GM23338 (cell line): ENCODE results near the gene BRAF. TPM values are rescaled to one million over a fixed set of nuclear protein-coding genes. Genes with fewer than 3 reads are reported as not detected.

Source experiments
- ATAC-seq: fragments of 200-7000 bp; cut with Tn5 transposase; 3 replicates; pipeline ENCODE4 v1.9.1; 2020
- DNase-seq: peaks from one replicate; pipeline ENCODE4 v3.0.0-alpha.2; 2015; ENCODE audit warnings: low spot score
- H2AFZ ChIP-seq: fragments of 200-600 bp; sonication (generic); 2 replicates; pipeline ENCODE4 v1.8.0; 2016; ENCODE audit warnings: antibody characterized with exemption, mild to moderate bottlenecking, moderate library complexity
- H3F3A ChIP-seq: fragments of 200-600 bp; sonication (generic); replicated peaks from 2 replicates; pipeline ENCODE4 v1.8.0; 2017; ENCODE audit warnings: antibody characterized with exemption, mixed run types, low read depth
- H3K27ac ChIP-seq: fragments of 200-600 bp; sonication (generic); 2 replicates; pipeline ENCODE4 v1.6.1; 2016; ENCODE audit warnings: low read depth
- H3K27me3 ChIP-seq: fragments of 200-600 bp; sonication (generic); 2 replicates; pipeline ENCODE4 v1.8.0; 2016; ENCODE audit warnings: mild to moderate bottlenecking, mixed run types, moderate library complexity; ENCODE audit not compliant: insufficient read depth
- H3K36me3 ChIP-seq: fragments of 200-600 bp; sonication (generic); 2 replicates; pipeline ENCODE4 v1.8.0; 2016; ENCODE audit warnings: mild to moderate bottlenecking; ENCODE audit not compliant: insufficient read depth
- H3K4me1 ChIP-seq: fragments of 200-600 bp; sonication (generic); 2 replicates; pipeline ENCODE4 v1.8.0; 2016; ENCODE audit warnings: mild to moderate bottlenecking, moderate library complexity; ENCODE audit not compliant: insufficient read depth
- H3K4me2 ChIP-seq: fragments of 200-600 bp; sonication (generic); 2 replicates; pipeline ENCODE4 v1.7.1; 2017; ENCODE audit warnings: mixed run types
- H3K4me3 ChIP-seq: fragments of 200-600 bp; sonication (generic); 2 replicates; pipeline ENCODE4 v1.6.1; 2016; ENCODE audit warnings: mixed run types
- H3K79me2 ChIP-seq: fragments of 200-600 bp; sonication (generic); replicated peaks from 2 replicates; pipeline ENCODE4 v1.8.0; 2017; ENCODE audit warnings: mild to moderate bottlenecking; ENCODE audit not compliant: insufficient read depth
- H3K9me2 ChIP-seq: fragments of 200-600 bp; sonication (generic); 2 replicates; pipeline ENCODE4 v1.8.0; 2017; ENCODE audit not compliant: insufficient read depth
- H4K20me1 ChIP-seq: fragments of 200-600 bp; sonication (generic); replicated peaks from 2 replicates; pipeline ENCODE4 v1.8.0; 2017; ENCODE audit warnings: mild to moderate bottlenecking; ENCODE audit not compliant: insufficient read depth
- H3K27ac Mint-ChIP-seq: 2 replicates; pipeline ENCODE4 v1.8.0; 2020; ENCODE audit warnings: inconsistent platforms, mild to moderate bottlenecking, moderate library complexity, mixed read lengths
- H3K27me3 Mint-ChIP-seq: 3 replicates; pipeline ENCODE4 v1.8.0; 2022; ENCODE audit warnings: low read depth, mild to moderate bottlenecking, moderate library complexity, mixed read lengths, inconsistent platforms; ENCODE audit not compliant: insufficient read depth, poor library complexity
- H3K36me3 Mint-ChIP-seq: 3 replicates; pipeline ENCODE4 v1.8.0; 2021; ENCODE audit warnings: low read depth, mild to moderate bottlenecking, inconsistent platforms, moderate library complexity, mixed read lengths
- H3K4me1 Mint-ChIP-seq: 3 replicates; pipeline ENCODE4 v1.8.0; 2020; ENCODE audit warnings: mild to moderate bottlenecking, inconsistent platforms, mixed read lengths
- H3K4me3 Mint-ChIP-seq: 3 replicates; pipeline ENCODE4 v1.8.0; 2021; ENCODE audit warnings: moderate library complexity, mild to moderate bottlenecking, inconsistent platforms, mixed read lengths
- H3K9me3 Mint-ChIP-seq: 3 replicates; pipeline ENCODE4 v1.8.0; 2020; ENCODE audit warnings: moderate library complexity, mild to moderate bottlenecking, inconsistent platforms, mixed read lengths
- CTCF ChIP-seq, 2 experiments: fragments of 200-600 bp in 1 of 2; sonication (generic) in 1 of 2; conservative IDR thresholded peaks; 2 replicates each; pipeline versions ENCODE4 v1.5.1 to v1.6.1; 2016 to 2017; ENCODE audit warnings: antibody characterized with exemption in 2 of 2, low read depth in 2 of 2, mild to moderate bottlenecking in 2 of 2, moderate library complexity in 1 of 2
- EZH2 ChIP-seq: fragments of 200-600 bp; sonication (generic); IDR thresholded peaks from one replicate; pipeline ENCODE4 v1.8.0; 2017; ENCODE audit warnings: antibody characterized with exemption, mild to moderate bottlenecking, low read depth; ENCODE audit not compliant: unreplicated experiment
- POLR2AphosphoS5 ChIP-seq: IDR thresholded peaks from 2 replicates; pipeline ENCODE4 v1.6.1; 2016; ENCODE audit warnings: antibody characterized with exemption, low read depth
- STAT1 ChIP-seq: IDR thresholded peaks from one replicate; pipeline ENCODE4 v1.6.1; 2016; ENCODE audit warnings: antibody characterized with exemption; ENCODE audit not compliant: unreplicated experiment
- ZNF114 ChIP-seq: fragments of 250-450 bp; sonication (Bioruptor Pico); IDR thresholded peaks from 2 replicates; pipeline ENCODE4 v1.5.0; 2020; ENCODE audit warnings: mild to moderate bottlenecking, moderate library complexity
- polyA plus RNA-seq: library from polyadenylated mRNA; unstranded; fragments of >200 nt; fragmentation: Nextera tagmentation; extraction: Ambion mirVana; gene quantifications from 2 replicates; pipeline ENCODE4 v1.2.1, GENCODE V29; 2016
- total RNA-seq: library from RNA; depleted of rRNA; stranded (reverse); fragments of >200 nt; shearing (Covaris generic); gene quantifications from 2 replicates; pipeline ENCODE4 v1.2.3, GENCODE V29; 2014
- TF ChIP-seq, protein P1 (sequence below): IDR thresholded peaks from 2 replicates; pipeline ENCODE4 v1.6.1; 2016; ENCODE audit warnings: antibody characterized with exemption

The BRAF gene
- total and polyA plus RNA-seq, 2 experiments from 2014 or later: 14.6 to 36.8 TPM

- H3K27ac Mint-ChIP-seq: no peak overlapping the region
- H3K36me3 ChIP-seq: no peaks in the 10 kb centered on the region; the same call in 1 of the 2 replicates
- H4K20me1 ChIP-seq: peaks cover 6% of the 10 kb centered on the region; the same call in 1 of the 2 replicates
- H3K27me3 ChIP-seq: 0 out of 2 replicates have a peak, but pooled peaks cover 5% of the 10 kb centered on the region
- H3K9me2 ChIP-seq: no peaks in the 10 kb centered on the region
- H3F3A ChIP-seq: 0 out of 2 replicates have a peak, but pooled peaks cover 3% of the 10 kb centered on the region
- no peak overlapping the region for H3K27ac ChIP-seq
- no peak overlapping the region for H3K4me2 ChIP-seq
- peaks cover 2% of the 10 kb centered on the region; the same call in 1 of the 3 replicates for H3K36me3 Mint-ChIP-seq
- H3K79me2 ChIP-seq: no peaks in the 10 kb centered on the region
- peaks cover 22% of the 10 kb centered on the region for H3K27me3 Mint-ChIP-seq
- no peak overlapping the region for H3K4me3 ChIP-seq
- ATAC-seq (no peak), DNase-seq (no peak)
- TF ChIP-seq, protein P1, sequence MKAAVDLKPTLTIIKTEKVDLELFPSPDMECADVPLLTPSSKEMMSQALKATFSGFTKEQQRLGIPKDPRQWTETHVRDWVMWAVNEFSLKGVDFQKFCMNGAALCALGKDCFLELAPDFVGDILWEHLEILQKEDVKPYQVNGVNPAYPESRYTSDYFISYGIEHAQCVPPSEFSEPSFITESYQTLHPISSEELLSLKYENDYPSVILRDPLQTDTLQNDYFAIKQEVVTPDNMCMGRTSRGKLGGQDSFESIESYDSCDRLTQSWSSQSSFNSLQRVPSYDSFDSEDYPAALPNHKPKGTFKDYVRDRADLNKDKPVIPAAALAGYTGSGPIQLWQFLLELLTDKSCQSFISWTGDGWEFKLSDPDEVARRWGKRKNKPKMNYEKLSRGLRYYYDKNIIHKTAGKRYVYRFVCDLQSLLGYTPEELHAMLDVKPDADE: no peak
- TF ChIP-seq POLR2AphosphoS5 (no peak), EZH2 (no peak), ZNF114 (CRISPR knock-in tag) (no peak), STAT1 (no peak), CTCF (conservative IDR thresholded peaks at IDR 0.05; ENCODE audit: low read depth in 2 of 2) (no peak)
- peaks cover 14% of the 10 kb centered on the region for H3K4me1 Mint-ChIP-seq
- H2AFZ ChIP-seq: no peak overlapping the region
- no peaks in the 10 kb centered on the region; the same call in 2 of the 3 replicates for H3K9me3 Mint-ChIP-seq
- peaks cover 20% of the 10 kb centered on the region for H3K4me1 ChIP-seq
- no peak overlapping the region for H3K4me3 Mint-ChIP-seq
Observed at GRCh38 chr7:140675726-140676125, 249.0 kb downstream of the BRAF start.

DNA sequence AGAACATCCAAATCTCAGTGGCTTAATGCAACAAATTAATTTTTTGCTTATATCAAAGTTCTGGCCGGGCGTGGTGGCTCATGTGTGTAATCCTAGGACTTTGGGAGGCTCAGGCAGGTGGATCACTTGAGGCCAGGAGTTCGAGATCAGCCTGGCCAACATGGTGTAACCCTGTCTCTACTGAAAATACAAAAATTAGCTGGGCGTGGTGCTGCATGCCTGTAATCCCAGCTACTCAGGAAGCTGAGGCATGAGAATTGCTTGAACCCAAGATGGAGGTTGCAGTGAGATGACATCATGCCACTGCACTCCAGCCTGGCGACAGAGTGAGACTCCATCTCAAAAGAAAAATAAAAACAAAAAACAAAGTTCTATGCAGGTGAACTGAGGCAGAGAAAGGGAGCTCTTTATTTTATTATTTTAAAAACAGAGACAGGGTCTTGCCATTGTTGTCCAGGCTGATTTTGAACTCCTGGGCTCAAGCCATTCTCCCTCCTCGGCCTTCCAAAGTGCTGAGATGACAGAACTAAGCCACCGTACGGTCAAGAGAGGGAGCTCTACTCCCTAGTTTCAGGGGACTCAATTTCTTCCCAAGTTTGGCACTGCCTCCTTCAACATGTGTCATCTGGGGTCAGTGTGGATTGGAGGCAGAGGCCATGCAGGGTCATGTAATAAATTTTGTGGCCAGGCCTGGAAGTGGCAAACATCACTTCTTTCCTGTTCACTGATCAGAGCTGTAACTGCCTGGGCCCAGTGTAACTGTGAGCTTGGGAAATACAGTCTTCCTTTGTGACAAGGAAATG is 249.6 kb downstream of the BRAF start:
- H3K4me3 ChIP-seq: no peak overlapping the region
- H3K36me3 Mint-ChIP-seq: no peaks in the 10 kb centered on the region; the same call in 2 of the 3 replicates
- DNase-seq: peak; percentile 75
- H3K9me2 ChIP-seq: no peaks in the 10 kb centered on the region
- no peaks in the 10 kb centered on the region; the same call in 2 of the 3 replicates for H3K9me3 Mint-ChIP-seq
- H3F3A ChIP-seq: 0 out of 2 replicates have a peak, but pooled peaks cover 3% of the 10 kb centered on the region
- no peak overlapping the region for H3K4me2 ChIP-seq
- no peaks in the 10 kb centered on the region for H3K79me2 ChIP-seq
- H3K36me3 ChIP-seq: no peaks in the 10 kb centered on the region
- H3K4me3 Mint-ChIP-seq: no peak overlapping the region; the same call in 2 of the 3 replicates
- peaks cover 6% of the 10 kb centered on the region; the same call in 1 of the 2 replicates for H4K20me1 ChIP-seq
- H3K27me3 Mint-ChIP-seq: peaks cover 24% of the 10 kb centered on the region
- 0 out of 2 replicates have a peak, but pooled peaks cover 5% of the 10 kb centered on the region for H3K27me3 ChIP-seq
- H3K4me1 ChIP-seq: peaks cover 25% of the 10 kb centered on the region
- peak; percentile 11 for ATAC-seq
- H3K27ac ChIP-seq: no peak overlapping the region
- no peak overlapping the region for H3K27ac Mint-ChIP-seq
- TF ChIP-seq CTCF (conservative IDR thresholded peaks at IDR 0.05; ENCODE audit: low read depth in 2 of 2): peak; percentile 72 to 94
- no peak for TF ChIP-seq ZNF114 (CRISPR knock-in tag)
- no peak for TF ChIP-seq STAT1
- H2AFZ ChIP-seq: no peak overlapping the region
- peaks cover 17% of the 10 kb centered on the region for H3K4me1 Mint-ChIP-seq
